Stimulated activated CD4-positive, alpha-beta T cell treated with anti-CD3 and anti-CD28 coated beads, Interleukin-15, amount 100 ng/mL, for 48 hours (primary cell): ENCODE measurements around the gene SPDYE2B.
"Not testable (repeated sequence)": the region's sequence is repeated elsewhere in the genome, so short reads cannot be mapped to it uniquely, and the experiment has no call there.

ENCODE experiments used
- DNase-seq, 2 donors: peaks; one replicate each; pipeline ENCODE4 v3.0.0-alpha.2; 2020; ENCODE audit warnings: low read depth in 2 of 2

Gene SPDYE2B, protein sequence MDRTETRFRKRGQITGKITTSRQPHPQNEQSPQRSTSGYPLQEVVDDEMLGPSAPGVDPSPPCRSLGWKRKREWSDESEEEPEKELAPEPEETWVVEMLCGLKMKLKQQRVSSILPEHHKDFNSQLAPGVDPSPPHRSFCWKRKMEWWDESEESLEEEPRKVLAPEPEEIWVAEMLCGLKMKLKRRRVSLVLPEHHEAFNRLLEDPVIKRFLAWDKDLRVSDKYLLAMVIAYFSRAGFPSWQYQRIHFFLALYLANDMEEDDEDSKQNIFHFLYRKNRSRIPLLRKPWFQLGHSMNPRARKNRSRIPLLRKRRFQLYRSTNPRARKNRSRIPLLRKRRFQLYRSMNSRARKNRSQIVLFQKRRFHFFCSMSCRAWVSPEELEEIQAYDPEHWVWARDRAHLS

DNA sequence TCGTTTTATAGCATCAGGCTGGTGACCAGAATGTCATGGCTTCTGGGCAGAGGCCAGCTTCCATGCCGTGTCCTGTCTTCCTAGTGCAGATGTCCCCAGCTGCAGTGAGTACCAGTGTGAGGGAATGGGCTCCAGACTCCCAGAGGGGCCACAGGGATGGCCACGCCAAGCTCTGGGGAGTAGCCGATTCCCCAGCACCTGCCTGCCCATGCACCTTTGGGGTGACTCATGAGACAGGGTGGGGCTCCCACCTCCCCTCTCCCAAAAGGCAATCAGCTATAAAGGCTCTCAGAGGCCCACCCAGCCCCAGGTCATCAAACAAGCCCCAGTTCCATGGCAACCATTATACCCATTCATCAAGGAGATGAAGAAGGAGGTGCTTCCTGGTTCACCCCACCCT, at the start of gene SPDYE2B:
Gene SPDYE2B (plus strand): TSS at position 396 of the 400 bp plus-strand sequence. CDS start 2,030 bp downstream, outside the sequence.
- DNase-seq = not testable (repeated sequence)

DNA sequence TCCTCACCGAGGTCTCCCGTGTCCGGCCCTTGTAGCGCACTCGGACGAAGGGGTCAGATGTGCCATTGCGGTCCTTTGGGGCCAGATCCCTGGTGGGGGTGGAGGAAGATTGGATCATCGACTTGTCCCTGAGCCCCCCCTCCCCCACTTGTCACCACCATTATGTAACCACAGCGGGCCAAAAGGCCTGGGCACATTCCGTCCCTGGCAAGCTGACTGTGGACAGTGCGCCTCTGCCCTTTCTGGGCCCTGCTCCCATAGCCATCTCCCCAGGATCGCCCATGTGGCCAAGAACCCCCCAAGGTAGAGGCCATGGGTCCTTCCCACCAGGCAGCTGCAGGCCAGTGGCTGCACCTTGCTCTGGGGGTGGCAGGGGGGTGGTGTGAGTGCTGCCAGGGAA, 47.8 kb upstream of the SPDYE2B start:
- DNase-seq = not testable (repeated sequence)

DNA sequence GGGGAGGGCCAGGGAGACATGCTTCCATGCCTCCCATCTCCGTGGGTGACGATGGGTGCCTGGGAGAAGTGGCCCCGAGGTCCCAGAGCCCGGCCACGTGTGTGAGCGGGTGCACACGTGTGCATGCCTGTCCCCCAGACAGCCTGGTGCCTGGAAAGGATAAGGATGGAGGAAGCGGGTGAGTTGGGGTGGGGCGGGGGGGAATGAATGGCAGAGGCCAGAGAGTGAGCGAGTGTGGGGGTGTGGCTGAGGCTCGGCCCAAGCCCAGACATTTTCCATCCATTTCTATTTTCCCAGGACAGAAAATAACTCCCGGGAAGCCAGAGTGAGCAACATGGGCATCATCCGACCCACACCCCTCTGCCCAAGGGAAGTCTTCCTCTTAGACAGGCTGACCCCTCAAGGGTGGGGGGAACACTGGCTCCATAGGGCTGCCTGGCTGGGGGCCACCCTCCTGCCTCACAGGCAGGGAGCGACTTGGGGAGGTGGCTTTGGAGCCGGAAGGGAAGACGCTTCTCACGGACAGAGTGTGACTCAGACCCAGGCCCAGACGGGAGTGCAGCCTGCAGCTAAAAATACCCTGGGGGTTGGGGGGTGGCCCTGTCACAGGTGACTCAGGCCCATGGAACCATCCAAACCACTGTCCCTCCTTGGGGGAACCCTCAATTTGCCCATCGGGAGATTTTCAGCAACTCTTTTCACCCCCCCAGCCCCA, 45.5 kb upstream of the SPDYE2B start:
- not testable (repeated sequence) for DNase-seq

DNA sequence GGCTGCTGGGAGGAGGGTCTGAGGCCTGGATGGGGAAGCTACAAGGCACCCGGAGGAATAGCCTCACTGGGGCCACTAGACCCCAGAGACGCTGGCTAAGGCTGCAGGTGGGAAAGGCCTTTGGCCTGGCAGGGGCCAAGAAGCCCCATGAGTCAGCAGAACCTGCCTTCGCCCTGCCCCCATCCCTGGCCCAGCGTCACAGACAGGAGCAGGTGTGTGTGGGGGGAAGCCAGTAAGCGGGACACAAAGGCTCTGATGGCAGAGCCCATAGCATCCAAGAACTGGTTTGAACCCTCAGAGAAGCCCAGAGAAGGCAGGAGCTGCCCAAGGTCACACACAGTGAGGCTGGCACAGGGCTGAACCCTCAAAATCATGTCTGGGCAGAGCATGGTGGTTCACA, 43.3 kb upstream of the SPDYE2B start:
- DNase-seq = not testable (repeated sequence)

DNA sequence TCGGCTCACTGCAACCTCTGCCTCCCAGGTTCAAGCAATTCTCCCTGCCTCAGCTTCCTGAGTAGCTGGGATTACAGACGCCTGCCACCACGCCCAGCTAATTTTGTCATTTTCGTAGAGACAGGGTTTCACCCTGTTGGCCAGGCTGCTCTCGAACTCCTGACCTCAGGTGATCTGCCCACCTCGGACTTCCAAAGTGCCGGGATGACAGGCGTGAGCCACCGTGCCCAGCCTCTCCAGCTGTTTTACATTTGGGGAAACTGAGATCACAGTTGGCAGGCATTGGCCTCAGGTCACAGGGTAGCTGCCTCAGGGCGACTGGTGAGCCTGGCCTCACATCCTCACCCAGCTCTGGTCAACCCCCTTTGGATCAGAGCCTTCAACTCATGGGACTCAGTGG, 40.4 kb upstream of the SPDYE2B start:
- not testable (repeated sequence) for DNase-seq

DNA sequence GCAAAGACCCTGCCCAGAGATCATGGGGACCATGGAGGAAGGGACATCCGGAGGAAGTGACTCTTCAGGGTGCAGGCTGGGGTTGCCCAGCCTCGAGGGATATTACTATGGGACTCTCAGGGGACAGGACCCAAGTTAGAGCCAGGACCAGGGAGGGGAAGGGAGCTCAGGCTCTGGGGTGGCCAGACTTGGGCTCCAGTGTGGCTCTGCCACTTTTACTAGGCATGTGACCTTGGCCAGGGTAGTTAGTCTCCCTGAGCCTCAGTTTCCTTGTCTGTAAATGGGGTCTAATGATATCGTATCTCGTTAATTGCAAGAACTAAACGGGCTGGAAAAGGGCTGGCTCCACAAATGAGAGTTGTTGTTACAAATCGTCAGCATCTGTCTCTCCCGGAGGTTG, 39.7 kb upstream of the SPDYE2B start:
- DNase-seq = not testable (repeated sequence)

DNA sequence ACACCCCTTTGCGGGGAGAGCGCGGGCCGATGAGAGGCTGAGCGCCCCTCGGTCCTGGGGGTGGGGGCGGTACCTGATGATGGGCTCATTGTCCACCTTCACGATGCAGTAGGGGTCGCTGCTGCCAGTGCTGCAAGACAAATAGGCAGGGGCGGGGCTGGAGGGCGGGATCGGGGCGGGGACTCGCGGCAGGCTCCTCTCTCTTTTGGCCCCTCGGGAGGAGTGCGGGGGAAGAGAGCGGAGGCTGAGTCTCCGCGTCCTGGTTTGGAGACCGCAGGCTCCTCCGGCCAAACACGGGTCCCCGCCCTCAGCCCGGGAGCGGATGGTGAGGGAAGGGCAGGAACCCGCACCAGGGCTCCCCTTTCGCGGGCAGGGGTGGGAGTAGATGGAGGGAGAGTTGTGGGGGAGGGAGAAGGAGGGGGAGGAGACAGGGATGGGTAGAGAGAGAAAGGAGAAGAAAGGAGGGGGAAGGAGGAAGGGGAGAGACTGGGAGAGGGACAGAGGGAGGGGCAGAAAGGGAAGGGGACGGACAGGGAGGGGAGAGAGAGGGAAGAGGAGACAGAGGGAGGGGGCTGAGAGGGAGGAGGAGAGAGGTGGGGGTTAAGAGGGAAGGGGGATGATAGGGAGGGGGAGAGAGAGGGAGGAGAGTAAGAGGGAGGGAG, 39.0 kb upstream of the SPDYE2B start:
- DNase-seq = not testable (repeated sequence)

DNA sequence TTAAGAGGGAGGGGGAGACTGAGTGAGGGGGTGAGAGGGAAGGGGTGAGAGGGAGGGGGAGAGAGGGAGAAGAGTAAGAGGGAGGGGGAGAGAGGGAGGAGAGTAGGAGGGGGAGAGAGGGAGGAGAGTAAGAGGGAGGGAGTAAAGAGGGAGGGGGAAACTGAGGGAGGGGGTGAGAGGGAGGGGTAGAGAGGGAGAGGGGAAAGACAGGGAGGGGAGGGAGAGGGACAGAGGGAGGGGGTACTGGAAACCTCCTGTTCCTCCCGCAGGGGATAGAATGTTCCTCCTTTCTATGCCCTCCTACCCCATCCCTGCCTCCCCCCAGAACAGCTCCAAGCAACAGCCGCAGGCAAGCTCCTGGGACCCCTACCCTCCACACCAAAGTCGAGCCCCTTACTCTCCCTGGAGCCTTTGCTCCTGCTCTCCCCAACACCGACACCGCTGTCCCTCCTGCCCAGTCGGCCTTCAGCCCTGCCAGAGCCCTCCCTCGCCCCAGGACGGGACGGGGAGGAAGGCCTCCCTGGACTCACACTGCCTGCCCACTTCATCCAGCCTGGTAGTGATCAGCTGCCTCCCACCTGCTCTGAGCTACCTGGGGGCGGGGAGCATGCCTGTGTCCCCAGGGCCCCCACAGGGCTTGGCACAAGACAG, 38.3 kb upstream of the SPDYE2B start:
- DNase-seq = not testable (repeated sequence)

DNA sequence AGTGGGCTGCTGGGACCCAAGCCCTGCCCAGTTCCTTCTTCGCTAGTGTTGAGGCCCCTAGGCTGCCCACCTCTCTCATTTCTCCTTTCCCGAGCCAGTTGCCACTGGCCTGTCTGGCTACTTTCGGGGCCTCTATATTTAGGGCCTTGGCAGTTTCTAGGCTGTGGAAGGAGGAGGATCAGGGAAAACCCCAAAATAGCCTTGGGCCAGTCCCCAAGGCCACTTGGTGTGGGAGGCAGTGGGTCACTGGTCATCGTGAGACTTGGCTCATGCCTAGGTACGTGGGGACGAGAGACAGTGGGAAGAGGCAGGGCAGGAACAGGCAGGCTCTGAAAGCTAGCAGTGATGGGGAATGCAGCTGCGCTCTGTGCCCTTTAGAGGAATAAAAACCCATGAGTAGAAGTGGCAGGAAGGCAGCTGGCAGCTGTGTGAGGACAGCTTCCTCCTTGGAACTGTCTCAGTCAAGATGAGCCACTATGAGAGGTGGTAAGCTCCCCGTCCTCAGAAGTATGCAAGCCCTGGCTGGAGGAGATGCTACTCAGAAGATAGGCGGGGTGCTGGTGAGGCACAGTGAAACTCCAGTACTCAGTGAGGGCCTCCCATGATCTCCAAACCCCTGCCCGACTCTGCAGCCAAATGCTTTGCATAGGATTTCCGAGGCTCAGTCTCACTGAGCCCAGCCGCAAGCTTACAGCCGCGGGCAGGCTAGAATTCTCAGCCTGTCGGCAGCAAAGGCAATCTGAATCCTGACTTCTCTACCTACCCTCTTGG, 36.4 kb upstream of the SPDYE2B start:
- not testable (repeated sequence) for DNase-seq

DNA sequence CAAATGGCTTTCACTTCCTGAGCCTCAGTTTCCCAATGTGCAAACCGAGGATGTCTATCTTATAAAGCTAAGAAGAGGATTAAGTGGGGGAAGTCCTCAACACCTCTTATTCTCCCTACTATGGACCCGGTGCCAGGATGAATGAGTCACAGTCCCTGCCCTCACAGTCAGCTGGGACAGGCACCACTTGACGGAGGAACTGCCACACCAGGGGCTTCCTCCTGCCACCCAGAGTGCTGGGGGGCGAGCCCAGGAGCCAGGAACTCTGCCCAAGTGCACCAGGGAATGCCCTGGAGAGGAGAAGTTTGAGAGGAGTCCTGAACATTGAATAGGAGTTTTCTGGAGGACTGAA, 35.8 kb upstream of the SPDYE2B start:
- DNase-seq = not testable (repeated sequence)

DNA sequence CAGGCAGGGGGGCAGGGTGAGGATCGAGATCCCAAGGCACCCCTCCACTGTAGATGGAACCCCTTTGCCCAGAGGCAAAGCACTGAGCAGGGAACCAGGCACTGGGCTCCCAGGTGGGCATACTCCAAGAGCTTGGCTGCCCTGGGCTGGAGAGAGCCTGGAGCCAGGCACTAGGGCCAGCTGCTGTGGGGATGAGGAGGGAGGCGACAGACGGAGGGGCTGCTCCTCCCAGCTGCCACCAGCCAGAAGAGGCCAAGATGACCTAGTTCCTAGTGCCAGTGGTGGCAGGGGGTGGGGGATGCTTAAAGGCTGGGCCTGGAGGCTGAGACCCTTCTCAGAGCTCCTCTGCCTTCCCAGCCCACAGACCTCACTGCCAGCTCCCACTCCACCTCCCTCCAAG, 35.2 kb upstream of the SPDYE2B start:
- not testable (repeated sequence) for DNase-seq

DNA sequence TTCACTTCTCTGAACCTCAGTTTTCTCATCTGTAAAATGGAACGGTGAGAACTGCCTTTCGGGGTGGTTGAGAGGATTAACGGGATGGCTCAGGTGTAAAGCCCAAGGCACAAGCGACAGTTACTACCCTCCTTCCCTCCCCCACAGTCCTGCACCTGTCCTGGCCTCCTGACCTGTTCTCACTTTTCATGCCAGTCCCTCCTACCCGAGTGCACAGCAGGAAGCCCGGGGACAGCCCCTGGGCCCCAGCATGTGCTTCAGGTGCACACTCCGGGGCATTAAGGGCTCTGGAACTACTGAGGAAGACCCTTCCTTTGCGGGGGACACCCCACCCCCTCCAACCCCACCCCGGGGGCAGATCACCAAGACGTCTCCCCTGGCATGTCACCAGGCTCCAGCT, 34.2 kb upstream of the SPDYE2B start:
- not testable (repeated sequence) for DNase-seq

DNA sequence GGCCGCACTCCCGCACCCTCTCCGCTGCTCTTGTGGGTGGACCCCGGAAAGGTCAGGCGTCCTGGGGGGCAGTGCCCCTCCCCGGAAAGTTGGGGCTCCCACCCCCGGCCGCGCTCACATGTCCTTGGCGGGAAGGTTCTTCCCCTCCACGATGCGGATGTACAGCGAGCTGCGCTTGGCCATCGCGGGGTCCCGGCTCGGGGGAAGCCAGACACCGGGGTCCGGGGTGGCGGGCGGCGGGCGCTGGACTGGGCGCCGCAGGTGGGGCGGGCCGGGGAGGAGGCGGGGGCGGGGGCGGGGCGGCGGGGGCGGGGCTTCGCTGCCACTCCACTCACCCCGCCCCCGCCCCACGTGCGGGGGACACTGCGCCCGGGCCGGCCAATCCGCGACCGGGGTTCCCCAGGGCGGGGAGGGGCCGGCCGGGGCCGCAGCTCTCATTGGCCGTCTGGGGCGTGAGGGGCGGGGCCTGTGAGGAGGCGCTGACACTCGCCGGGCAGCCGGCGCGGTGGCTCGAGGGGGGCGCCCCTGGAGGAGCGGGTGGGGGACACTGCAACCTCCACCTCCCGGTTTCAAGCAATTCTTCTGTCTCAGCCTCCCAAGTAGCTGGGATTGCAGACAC, 33.5 kb upstream of the SPDYE2B start, which contains the start of gene RASA4:
Gene RASA4 (minus strand): TSS at position 250 of the 619 bp plus-strand sequence. CDS start 67 bp downstream, at position 183.
- not testable (repeated sequence) for DNase-seq

DNA sequence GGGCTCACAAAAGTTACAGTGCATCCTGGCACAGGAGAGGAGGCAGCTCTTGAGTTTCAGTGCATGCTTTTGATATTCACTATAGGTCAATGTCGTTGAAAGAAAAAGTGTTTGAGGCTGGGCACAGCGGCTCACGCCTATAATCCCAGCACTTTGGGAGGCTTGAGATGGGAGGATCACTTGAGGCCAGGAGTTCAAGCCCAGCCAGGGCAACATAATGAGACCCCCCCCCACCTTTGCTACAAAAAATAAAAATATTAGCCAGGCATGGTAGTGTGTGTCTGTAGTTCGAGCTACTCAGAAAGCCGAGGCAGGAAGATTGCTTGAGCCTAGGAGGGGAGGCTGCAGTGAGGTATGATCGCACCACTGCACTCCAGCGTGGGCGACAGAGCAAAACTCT, 32.0 kb upstream of the SPDYE2B start:
- DNase-seq = not testable (repeated sequence)

DNA sequence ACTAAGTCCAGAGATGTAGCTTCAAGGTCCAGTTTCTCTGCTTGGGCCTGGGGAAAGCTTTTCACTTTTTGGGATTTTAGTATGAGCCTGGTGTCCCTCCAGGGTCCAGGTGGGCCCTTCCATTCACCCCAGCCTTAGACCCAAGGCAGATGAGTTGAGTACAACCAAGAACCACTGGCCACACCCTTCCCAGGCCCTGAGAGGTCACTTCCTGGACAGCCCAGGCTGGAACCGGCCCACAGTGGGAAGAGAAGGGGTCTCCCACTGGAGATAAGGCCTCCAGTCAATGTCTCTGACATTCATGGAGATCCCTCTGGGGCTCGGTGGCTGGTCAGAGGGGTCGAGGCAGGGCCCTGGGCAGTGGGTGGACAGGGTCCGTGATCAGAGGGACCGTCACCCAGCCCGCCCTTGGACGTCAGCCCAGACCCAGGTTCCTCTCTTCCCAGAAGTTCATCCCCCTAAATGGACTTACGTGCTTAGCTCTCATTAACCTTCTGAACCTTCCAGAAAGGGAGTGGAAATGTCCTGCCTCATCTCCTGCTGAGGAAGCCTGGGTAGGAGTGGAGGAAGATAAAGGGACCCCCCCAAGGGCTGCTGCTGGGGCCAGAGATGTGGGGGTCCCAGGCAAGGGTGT, 22.7 kb upstream of the SPDYE2B start:
- DNase-seq = not testable (repeated sequence)

DNA sequence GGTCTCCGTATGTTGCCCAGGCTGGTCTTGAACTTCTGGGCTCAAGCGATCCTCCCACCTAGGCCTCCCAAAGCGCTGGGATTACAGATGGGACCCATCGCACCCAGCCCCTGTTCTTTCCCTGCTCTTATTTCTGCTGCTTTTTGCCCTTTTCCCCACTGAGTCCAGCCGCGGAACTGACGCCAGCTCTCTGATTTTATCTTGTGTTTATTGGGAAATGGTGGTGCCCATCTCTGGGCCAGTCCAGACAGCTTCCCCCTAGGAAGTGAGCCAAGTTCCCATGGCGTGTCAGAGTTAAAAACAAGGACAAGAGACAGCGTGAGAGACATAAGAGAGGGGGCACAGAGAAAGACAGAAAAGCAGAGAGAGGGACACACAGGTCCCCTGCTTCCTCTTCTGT, 19.5 kb upstream of the SPDYE2B start:
- not testable (repeated sequence) for DNase-seq

DNA sequence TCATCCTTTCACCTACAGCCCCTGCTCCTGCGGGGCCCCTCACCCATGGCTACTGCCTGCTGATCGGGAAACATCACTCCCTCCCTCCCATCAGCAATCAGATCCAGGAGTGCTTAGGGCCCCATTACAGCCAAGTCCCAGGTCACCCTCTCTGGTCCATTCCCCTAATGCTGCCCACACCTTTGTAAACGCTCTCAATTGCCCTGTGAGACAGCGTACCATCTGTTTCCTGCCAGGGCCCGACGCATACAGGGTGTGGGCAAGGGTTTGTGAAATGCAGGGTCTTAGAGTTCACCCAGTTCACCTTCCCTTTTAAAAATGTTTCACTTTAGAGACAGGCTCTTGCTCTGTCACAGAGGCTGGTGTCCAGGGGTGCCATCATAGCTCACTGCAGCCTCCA, 15.8 kb upstream of the SPDYE2B start:
- DNase-seq = not testable (repeated sequence)

DNA sequence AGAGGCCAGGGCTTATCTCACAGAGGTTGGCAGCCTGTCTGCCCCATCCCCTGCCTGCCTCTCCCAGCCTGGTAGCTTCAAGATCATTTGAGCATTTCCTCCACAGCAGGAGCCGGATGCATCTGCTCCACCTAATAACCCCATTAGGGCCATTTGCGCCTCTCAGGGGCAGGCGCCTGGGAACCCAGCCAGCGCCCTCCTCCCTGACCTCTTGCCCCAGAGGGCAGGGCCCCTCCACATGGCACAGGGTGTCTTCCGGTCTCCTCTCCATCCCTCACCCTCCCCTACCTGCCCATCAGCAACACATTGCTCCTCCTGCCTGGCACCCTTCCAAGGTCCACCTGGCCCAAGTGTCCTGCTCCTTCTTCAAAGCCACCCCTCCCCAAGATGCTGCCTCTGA, 14.8 kb upstream of the SPDYE2B start:
- not testable (repeated sequence) for DNase-seq

DNA sequence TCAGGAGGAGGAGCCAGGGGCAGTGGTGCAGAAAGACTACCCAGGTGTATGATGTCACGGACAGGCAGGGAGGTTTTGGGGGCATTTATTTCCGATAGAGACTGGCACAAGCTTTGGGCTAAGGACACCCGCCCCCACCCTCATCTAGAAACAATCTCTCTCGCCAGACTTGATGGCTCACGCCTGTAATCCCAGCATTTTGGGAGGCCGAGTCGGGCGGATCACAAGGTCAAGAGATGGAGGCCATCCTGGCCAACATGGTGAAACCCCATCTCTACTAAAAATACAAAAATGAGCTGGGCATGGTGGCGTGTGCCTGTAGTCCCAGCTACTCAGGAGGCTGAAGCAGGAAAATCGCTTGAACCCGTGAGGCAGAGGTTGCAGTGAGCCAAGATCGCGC, 13.2 kb upstream of the SPDYE2B start:
- not testable (repeated sequence) for DNase-seq

DNA sequence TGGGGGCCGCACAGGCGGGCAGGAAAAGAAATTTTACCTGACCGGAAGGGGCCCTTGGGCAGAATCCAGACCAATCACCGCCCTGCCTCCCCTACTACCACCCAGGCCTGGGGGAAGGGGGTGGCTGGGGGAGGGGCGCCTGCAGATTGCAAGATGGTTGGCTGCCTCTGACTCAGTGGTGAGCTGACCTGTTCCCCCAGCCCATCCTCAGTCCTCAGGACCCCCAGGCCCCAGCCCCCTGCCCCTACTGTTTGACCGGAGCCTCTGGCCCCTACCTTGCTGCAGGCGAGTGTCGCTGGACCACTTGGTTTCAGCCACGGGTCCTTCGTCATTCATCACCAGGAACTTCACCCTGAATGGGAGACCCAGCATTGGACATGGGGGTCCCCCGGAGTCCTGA, 11.3 kb upstream of the SPDYE2B start:
- not testable (repeated sequence) for DNase-seq
